Progenitor cell of endocrine pancreas (in vitro differentiated cells): ENCODE data around the gene THSD4. TPM values are rescaled to one million over a fixed set of nuclear protein-coding genes. Genes with fewer than 3 reads are reported as not detected.

ENCODE experiments used
- DNase-seq: peaks from one replicate; pipeline ENCODE4 v3.0.0; 2021; ENCODE audit warnings: low spot score; ENCODE audit not compliant: unreplicated experiment
- H3K27ac Mint-ChIP-seq: 2 replicates; pipeline ENCODE4 v1.8.0; 2021; ENCODE audit warnings: mild to moderate bottlenecking, moderate library complexity, mixed read lengths
- H3K27me3 Mint-ChIP-seq: 2 replicates; pipeline ENCODE4 v1.8.0; 2021; ENCODE audit warnings: mixed read lengths
- H3K36me3 Mint-ChIP-seq: 2 replicates; pipeline ENCODE4 v1.8.0; 2022; ENCODE audit warnings: mixed read lengths; ENCODE audit not compliant: insufficient read depth
- H3K4me1 Mint-ChIP-seq: 2 replicates; pipeline ENCODE4 v1.8.0; 2021; ENCODE audit warnings: low read depth, mixed read lengths
- H3K4me3 Mint-ChIP-seq: 2 replicates; pipeline ENCODE4 v1.8.0; 2021; ENCODE audit warnings: low read depth, mild to moderate bottlenecking, moderate library complexity, mixed read lengths
- H3K9me3 Mint-ChIP-seq: 2 replicates; pipeline ENCODE4 v1.8.0; 2021; ENCODE audit warnings: low read depth, mixed read lengths
- CTCF ChIP-seq: fragments of 200-600 bp; sonication (generic); IDR thresholded peaks from one replicate; pipeline ENCODE4 v1.5.0; 2021; ENCODE audit warnings: antibody characterized with exemption, mild to moderate bottlenecking; ENCODE audit not compliant: unreplicated experiment
- total RNA-seq: library from RNA; stranded (reverse); gene quantifications from 2 replicates; pipeline ENCODE4 v1.2.1, GENCODE V29; 2021

THSD4 gene
- total RNA-seq, 1 donor from 2014 or later, result 6.8 TPM

GRCh38 chr15:71440489-71441110 is 325.3 kb downstream of the THSD4 start:
- Mint-ChIP-seq H3K27ac (no peak overlapping the region), H3K4me1 (no peaks in the 10 kb centered on the region), H3K4me3 (no peak overlapping the region), H3K9me3 (no peaks in the 10 kb centered on the region), H3K27me3 (peaks cover 43% of the 10 kb centered on the region), H3K36me3 (no peaks in the 10 kb centered on the region)
- TF ChIP-seq CTCF, result peak; percentile 69
- no peak for DNase-seq

DNA sequence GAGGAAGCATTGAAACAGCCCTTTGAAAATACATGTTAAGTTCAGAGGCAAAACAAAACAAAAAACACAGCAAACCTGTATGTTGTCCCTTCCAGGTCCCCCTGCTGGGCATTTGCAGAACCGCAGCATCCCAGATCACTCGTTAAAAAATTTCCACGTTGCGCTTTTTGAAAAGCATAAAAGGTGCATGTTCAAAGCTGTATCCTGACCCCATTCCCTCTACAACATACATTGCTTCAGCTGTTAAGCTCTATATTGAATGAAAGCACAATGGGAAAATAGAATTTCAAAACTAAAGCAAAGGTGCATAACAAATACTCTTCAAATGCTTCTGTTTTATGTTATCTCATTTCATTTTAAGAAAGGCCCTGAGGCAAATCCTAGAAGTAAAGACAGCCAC is 328.3 kb downstream of the THSD4 start:
- peaks cover 18% of the 10 kb centered on the region for H3K27me3 Mint-ChIP-seq
- H3K27ac Mint-ChIP-seq, result no peak overlapping the region
- TF ChIP-seq CTCF, result peak; percentile 90
- H3K36me3 Mint-ChIP-seq, result no peaks in the 10 kb centered on the region
- H3K4me1 Mint-ChIP-seq, result no peaks in the 10 kb centered on the region
- DNase-seq, result peak; percentile 43
- no peak overlapping the region for H3K4me3 Mint-ChIP-seq
- H3K9me3 Mint-ChIP-seq, result no peaks in the 10 kb centered on the region

- Mint-ChIP-seq H3K36me3 (no peaks in the 10 kb centered on the region), H3K4me3 (no peak overlapping the region), H3K9me3 (no peaks in the 10 kb centered on the region), H3K27me3 (peaks cover 14% of the 10 kb centered on the region), H3K4me1 (no peaks in the 10 kb centered on the region), H3K27ac (no peak overlapping the region)
- TF ChIP-seq CTCF, result no peak
- no peak for DNase-seq
Measured at GRCh38 chr15:71444032-71444810, 328.9 kb downstream of the THSD4 start.

GRCh38 chr15:71444866-71445590 is 329.8 kb downstream of the THSD4 start:
- peaks cover 18% of the 10 kb centered on the region for H3K27me3 Mint-ChIP-seq
- no peak for DNase-seq

More at GRCh38 chr15:71444866-71445590, 329.8 kb downstream of the THSD4 start:
- H3K36me3 Mint-ChIP-seq, result no peaks in the 10 kb centered on the region
- H3K4me3 Mint-ChIP-seq, result no peak overlapping the region
- no peaks in the 10 kb centered on the region for H3K9me3 Mint-ChIP-seq
- H3K4me1 Mint-ChIP-seq, result no peaks in the 10 kb centered on the region
- no peak overlapping the region for H3K27ac Mint-ChIP-seq
- no peak for TF ChIP-seq CTCF
